HG03095 (cell line): ENCODE results near the gene KCTD16.

ENCODE experiments used
- ATAC-seq: cut with Tn5 transposase; IDR thresholded peaks from one replicate; pipeline ENCODE4 v1.9.1; 2021; ENCODE audit warnings: moderate library complexity; ENCODE audit not compliant: unreplicated experiment

KCTD16 gene

DNA sequence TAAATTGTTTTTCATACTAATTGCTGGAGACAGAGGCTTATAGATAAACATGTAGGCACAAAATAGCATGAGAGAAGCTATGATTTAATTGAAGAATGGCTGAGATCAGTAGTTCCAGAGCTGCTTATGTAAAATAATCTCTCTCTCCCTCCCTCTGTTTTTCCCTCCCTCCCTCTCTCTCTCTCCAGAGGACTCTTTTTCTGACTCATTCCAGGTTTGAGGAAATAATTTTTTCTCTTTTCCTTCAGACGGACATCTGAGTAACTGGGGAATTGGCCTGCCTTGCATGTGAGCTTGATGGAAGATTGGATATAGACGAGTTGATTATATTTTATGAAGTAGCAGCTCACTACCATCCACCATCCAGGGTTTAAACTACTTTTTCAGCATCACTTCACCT is 35.5 kb downstream of the KCTD16 start:
- ATAC-seq, result no peak

DNA sequence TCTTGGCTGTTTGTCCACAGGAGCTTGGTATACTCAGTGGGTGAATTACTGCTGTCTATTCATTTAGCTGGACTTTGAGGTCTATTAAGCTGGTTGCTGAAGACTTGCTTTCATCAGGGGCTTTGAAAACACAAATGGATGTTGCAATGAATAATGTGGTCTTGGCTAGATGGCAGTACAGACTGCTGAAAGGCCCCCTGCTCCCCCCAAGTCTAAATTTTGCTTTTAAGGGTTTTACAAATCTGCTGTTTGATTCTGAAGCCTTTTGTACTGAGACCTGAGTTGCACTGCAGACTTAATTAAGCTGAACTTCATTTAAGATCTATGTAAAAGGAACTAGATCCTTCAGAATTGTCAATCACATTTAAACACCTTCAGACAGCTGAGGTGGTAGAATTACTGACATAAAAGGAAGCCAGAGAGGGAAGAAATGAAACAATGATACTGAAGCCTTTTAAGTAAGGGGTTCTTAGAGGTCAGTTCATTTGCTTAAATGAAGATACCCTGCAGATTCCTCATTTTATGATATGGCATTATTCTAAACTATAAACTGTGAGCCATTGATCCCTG is 37.3 kb downstream of the KCTD16 start:
- no peak for ATAC-seq

DNA sequence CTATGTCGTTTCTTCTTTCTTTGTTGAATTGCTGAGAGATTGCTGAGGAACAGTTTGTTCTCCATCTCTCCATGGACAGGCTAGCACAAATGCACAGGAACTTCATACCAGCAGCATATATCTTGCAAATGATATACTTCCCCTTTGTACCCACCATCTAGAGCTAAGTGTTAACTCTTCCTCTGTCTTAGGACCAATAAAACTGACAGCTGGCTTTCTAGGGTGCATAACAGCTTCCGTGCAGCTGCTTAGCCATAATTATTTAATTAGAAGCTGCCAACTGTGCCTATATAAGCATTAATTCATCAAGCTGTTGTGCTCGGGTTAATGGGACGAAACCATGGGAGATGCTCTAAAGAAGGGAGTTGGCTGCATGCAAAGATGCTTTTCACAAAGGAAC is 38.7 kb downstream of the KCTD16 start:
- no peak for ATAC-seq

GRCh38 chr5:144210655-144211054 is 40.0 kb downstream of the KCTD16 start:
- no peak for ATAC-seq

DNA sequence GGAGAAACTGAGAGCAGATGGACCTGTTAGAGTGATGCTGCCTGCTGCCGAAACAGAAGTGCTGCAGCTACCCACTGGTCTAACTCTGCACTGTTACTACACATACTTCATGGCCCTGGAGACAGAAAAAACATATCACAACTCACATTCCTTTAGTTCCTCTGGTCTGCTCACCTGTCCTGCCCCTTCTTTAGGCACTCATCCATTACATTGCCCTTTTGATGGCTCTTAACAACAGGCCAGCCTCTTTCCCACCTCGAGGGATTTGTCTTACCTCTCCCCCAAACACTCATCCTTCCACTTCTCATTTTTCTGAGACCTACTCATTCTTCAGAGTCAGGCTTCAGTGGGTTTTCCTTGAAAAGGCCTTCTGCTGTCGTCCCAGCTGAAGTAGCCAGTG is 49.2 kb downstream of the KCTD16 start:
- no peak for ATAC-seq

DNA sequence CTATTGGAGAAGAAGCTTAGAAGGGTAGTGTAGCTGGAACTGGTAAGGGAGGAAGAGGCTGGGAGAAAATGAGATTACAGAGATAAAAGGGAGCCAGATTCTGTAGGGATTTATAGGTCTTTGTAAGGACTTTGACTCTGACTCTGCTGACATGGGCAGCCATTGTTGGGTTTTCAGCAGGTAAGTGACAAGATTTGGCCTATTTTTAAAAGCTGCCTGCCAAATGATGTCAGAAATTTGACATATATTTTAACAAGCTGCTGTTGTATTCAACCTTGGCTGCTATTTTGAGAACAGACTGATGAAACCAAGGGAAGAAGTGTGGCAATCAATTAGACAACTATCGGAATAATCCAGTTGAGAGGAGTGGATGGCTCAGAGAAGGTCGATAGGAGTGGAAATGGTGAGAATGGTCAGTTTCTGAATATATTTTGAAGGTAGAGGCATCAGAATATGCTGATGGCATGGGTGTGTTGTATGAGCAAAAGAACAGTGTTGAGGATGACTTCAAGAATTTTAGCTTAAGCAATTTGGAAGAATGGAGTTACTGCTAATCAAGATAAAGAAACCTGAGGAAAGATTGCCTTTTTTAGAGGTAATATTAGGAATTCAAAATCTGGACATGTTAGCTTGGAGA is 56.8 kb downstream of the KCTD16 start:
- no peak for ATAC-seq

- ATAC-seq, result no peak
Measured at GRCh38 chr5:144230806-144231205, 60.1 kb downstream of the KCTD16 start.

DNA sequence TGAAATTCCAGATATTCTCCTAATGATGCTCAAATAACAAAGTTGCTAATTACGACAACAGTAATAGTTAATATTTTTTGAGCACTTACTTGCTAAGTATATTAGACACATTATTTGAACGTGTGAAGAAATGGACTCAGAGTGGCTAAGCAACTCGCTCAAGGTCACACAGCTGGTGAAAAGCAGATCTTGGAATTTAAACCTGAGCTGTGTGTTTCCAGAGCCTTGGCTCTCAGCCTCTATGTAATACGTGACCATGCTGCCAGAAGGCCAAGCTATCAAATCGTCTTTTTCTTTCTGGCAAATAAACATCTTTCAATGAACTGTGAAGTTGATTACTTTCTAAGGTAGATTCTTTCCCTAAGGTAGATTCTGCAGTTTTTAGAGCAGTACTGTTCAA is 61.6 kb downstream of the KCTD16 start:
- no peak for ATAC-seq

DNA sequence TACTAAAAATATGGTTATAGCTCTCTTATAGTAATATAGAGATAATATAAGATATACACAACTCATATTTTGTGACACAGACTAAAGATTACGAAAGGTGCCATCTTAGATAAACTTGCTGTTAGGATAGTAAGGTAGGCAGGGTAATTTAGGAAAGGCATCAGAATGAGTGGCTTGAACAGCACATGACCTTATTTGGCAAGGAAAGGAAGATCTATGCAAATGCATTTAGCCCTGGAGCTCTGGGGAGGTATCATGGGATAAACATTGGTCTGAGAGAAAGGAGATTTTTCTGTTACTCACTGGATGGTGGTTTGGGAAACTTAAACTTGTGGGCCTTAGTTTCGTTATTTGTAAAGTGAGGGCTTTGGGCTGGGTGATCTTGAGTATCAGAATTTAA is 65.8 kb downstream of the KCTD16 start:
- no peak for ATAC-seq

GRCh38 chr5:144237851-144238250 is 67.2 kb downstream of the KCTD16 start:
- ATAC-seq, result no peak

DNA sequence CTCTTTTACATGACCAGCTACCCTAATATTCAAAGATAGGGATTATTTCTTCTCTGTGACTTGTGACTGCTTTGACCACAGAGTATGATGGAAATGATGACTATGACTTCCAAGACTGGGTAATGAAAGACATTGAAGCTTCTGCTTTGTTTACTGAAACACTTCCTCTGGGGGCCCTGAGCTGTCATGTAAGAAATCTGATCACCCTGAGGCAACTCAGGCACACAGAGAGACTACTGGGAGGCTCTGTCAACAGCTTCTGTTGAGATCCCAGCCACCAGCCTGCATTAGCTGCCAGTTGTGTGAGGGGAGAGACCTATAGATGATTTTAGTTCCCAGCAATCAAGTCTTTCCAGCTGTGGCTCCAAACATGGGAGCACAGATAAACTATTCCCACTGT is 76.5 kb downstream of the KCTD16 start:
- ATAC-seq, result no peak

DNA sequence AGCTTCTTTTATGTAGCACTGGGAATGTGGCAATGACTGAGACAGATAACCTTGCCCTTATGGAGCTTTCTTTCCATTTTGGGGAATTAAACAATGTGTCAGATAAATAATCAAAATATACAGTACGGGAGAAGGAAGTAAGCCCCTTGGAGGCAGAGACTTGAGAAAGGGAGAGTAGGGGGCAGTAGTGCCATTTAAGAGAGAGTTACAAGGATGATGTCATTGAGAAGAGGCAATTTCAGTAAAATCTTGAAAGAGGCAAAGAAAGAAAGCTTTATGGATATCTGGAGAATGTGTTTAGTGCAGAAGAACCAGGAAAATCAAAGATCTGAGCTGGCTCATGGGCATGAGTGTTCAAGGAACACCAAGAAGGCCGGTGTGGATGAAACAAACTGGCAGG is 77.3 kb downstream of the KCTD16 start:
- no peak for ATAC-seq

GRCh38 chr5:144249755-144250464 is 79.2 kb downstream of the KCTD16 start:
- no peak for ATAC-seq

DNA sequence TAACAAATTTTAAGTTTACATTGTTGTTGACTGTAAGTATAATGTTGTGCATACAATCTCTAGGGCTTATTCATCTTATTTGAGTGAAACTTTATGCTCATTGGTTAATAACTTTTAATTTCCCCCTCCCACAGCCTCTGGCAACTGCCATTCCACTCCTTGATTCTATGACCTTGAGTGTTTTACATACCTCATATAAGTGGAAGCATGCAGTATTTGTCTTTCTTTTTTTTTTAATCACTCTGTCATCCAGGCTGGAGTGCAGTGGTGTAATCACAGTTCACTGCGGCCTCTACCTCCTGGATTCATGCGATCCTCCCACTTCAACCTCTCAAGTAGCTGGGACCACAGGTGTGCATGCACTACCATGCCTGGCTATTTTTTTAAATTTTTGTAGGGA is 83.9 kb downstream of the KCTD16 start:
- ATAC-seq, result no peak

GRCh38 chr5:144260121-144260520 is 89.4 kb downstream of the KCTD16 start:
- no peak for ATAC-seq

- ATAC-seq, result no peak
Measured at GRCh38 chr5:144265643-144266247, 95.1 kb downstream of the KCTD16 start.

DNA sequence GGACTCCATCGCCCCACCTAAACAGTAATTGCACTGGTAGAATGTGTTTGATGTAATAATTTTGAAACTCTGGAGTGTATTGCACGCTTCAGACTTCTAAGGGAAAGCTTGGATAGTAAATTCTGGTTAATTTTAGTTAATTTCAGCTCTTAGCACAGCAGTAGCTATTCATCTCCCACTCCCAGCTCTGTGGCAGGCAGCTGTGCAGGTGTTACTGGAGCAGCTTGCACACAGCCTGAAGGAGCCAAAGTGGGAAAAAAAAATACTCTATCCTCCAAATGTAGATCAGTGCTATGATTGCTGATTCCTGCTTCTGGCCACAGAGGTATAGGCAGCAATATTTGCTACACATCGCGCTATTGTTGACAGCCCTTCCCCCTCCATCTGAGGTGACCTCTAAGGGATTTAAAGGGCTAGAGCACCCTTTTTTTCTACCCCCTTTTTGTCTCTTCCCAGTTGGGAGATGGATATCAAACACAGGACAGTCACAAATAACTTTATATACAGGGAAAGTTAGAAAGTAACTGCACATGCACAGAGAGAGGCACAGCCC is 97.4 kb downstream of the KCTD16 start:
- no peak for ATAC-seq

DNA sequence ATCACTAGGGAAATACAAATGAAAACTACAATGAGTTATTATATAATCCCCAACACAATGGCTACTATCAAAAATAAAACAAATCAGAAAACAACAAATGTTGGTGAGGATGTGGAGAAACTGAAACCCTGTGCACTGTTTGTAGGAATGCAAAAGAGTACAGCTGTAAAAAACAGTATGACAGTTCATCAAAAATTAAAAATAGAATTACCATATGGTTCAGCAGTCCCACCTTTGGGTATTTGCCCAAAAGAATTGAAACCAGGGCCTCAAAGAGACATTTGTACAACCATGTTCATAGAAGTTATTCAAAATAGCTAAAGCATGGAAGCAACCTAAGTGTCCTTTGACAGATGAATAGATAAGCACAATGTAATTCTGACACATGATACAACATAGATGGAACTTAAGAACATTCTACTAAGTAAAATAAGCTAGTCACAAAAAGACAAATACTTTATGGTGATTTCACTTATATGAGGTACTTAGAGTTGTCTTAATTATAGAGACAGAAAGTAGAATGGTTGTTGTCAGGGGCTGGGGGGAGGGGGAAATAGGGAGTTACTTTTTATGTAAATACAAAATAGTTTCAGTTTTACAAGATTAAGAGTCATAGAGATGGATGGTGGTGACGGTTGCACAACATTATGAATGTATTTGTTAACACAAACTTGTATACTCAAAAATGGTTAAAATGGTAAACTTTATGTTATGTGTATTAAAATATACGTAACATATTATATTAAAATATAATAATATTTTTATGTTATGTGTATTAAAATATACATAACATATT is 102.8 kb downstream of the KCTD16 start:
- no peak for ATAC-seq

GRCh38 chr5:144275329-144275728 is 104.7 kb downstream of the KCTD16 start:
- no peak for ATAC-seq

DNA sequence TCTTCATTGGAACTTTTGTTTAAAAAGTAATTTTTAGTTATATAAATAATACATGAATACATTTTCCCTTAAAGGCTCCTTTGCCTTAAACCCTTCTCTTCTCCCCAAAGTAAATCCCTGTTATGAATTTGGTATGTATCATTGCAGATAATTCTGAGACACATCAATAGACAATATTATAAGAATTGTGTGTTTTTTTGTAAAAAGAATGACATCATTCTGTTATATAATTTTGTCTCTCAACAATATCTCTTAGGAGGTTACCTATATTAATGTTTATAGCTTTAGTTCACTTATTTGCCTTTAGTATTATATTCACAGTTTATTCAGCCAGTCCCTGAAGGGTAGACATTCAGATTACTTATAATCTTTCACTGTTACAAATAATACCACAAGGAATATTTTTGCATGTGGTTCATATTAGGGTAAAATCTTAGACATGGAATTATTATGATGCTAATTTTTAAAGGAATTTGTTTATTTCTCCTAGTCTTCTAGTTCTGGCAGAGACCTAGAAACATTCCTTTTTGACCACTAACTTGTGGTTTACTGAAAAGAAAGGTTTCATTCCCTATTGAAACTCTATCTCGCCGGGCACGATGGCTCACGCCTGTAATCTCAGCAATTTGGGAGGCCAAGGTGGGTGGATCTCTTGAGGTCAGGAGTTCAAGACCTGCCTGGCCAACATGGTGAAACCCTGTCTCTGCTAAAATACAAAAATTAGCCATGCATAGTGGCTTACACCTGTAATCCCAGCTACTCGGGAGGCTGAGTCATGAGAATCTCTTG is 105.6 kb downstream of the KCTD16 start:
- no peak for ATAC-seq
